ENCODE results near the gene LRRC27. TPM values are rescaled to one million over a fixed set of nuclear protein-coding genes. Genes with fewer than 3 reads are reported as not detected.
"Not testable (repeated sequence)": the region's sequence is repeated elsewhere in the genome, so short reads cannot be mapped to it uniquely, and the experiment has no call there.

LRRC27 gene
- total RNA-seq, 2 experiments from 2014 or later: 3.3 to 3.9 TPM

- Mint-ChIP-seq H3K9me3 (no peaks in the 10 kb centered on the region), H3K27ac (no peak overlapping the region), H3K27me3 (no peaks in the 10 kb centered on the region), H3K4me1 (peaks cover 8% of the 10 kb centered on the region), H3K36me3 (ENCODE audit: low read depth) (no peaks in the 10 kb centered on the region), H3K4me3 (no peak overlapping the region)
- ChIA-PET CTCF (interaction anchor here (0.7 kb wide), 1 partner anchor 9 kb away, joined by 3 read pairs; no protein-coding TSS in a partner anchor), POLR2A (no interaction called here)
- no peak for DNase-seq
These were observed 9.8 kb downstream of the LRRC27 start for GRCh38 chr10:132341781-132342180.

GRCh38 chr10:132342553-132342952 lies 10.6 kb downstream of the LRRC27 start:
- Mint-ChIP-seq H3K27ac (no peak overlapping the region), H3K4me3 (no peak overlapping the region), H3K9me3 (no peaks in the 10 kb centered on the region), H3K27me3 (no peaks in the 10 kb centered on the region), H3K36me3 (ENCODE audit: low read depth) (no peaks in the 10 kb centered on the region), H3K4me1 (peaks cover 2% of the 10 kb centered on the region)
- ChIA-PET CTCF (no interaction called here), POLR2A (no interaction called here)
- DNase-seq: no peak

DNA sequence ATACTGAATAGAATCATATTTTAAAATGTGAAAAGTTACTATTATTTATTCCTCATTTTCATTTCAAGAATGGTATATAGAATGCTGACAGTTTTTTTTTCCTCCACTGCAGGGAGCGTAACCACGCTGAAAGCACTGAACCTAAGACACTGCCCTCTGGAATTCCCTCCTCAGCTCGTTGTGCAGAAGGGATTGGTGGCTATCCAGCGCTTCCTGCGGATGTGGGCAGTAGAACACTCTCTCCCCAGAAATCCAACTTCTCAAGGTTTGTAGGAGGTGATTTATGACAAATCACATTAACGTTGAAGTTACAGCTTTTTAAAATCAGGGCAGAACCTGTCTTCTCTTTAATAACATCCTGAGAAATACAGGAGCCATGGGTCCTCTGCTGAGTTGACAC lies 12.4 kb downstream of the LRRC27 start:
- no peaks in the 10 kb centered on the region for H3K36me3 Mint-ChIP-seq (ENCODE audit: low read depth)
- ChIA-PET POLR2A (no interaction called here), CTCF (no interaction called here)
- H3K27me3 Mint-ChIP-seq: no peaks in the 10 kb centered on the region
- no peak overlapping the region for H3K27ac Mint-ChIP-seq
- H3K9me3 Mint-ChIP-seq: no peaks in the 10 kb centered on the region
- no peaks in the 10 kb centered on the region for H3K4me1 Mint-ChIP-seq
- no peak overlapping the region for H3K4me3 Mint-ChIP-seq
- no peak for DNase-seq

DNA sequence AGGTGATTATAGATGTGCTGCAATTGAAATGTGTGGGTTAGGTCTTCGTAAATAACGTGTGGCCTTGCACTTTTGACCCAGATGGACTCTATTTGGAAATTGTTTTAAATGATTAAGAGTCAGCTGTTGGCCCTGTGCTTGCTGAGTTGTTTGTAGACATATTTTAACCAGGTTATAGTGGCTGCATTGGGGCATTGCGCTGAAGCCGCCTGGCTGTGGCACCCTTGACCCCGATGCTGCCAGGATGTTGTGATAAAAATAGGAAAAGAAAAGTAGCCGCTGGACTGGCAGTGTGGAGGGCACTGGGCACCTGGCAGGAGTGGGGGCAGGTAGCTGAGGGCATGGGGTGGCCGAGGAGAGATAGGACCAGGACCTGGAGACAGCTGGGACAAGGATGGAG lies 13.4 kb downstream of the LRRC27 start:
- ChIA-PET POLR2A (no interaction called here), CTCF (no interaction called here)
- H3K36me3 Mint-ChIP-seq (ENCODE audit: low read depth): no peaks in the 10 kb centered on the region
- H3K27me3 Mint-ChIP-seq: no peaks in the 10 kb centered on the region
- no peaks in the 10 kb centered on the region for H3K4me1 Mint-ChIP-seq
- no peaks in the 10 kb centered on the region for H3K9me3 Mint-ChIP-seq
- DNase-seq: no peak
- no peak overlapping the region for H3K4me3 Mint-ChIP-seq
- no peak overlapping the region for H3K27ac Mint-ChIP-seq

- no peak overlapping the region for H3K27ac Mint-ChIP-seq
- ChIA-PET POLR2A (no interaction called here), CTCF (no interaction called here)
- DNase-seq: no peak
- H3K4me3 Mint-ChIP-seq: no peak overlapping the region
- no peaks in the 10 kb centered on the region for H3K4me1 Mint-ChIP-seq
- no peaks in the 10 kb centered on the region for H3K9me3 Mint-ChIP-seq
- no peaks in the 10 kb centered on the region for H3K27me3 Mint-ChIP-seq
- H3K36me3 Mint-ChIP-seq (ENCODE audit: low read depth): no peaks in the 10 kb centered on the region
These were observed 14.8 kb downstream of the LRRC27 start for GRCh38 chr10:132346806-132347205.

DNA sequence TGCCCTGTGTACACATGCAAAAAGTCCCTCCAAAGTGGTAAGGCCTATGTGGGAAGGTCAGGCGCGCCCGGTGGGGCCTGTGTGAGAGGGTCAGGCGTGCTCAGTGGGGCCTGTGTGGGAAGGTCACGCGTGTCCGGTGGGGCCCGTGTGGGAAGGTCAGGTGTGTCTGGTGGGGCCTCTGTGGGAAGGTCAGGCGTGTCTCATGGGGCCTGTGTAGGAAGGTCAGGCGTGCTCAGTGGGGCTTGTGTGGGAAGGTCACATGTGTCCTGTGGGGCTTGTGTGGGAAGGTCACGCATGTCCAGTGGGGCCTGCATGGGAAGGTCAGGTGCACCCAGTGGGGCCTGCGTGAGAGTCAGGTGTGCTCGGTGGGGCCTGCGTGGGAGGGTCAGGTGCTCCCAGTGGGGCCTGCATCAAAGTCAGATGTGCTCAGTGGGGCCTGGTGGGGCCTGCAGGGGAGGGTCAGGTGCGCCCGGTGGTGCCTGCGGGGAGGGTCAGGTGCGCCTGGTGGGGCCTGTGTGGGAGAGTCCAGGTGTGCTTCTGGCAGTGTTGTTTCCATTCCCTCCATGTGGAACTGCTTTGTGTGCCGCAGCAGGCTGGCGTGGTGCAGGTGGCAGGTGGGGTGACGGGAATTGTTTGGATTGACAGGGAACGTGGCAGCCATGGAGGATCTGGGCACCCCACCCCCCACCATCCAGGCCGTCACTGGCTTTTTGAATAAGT lies 15.4 kb downstream of the LRRC27 start:
- no peak for DNase-seq
- ChIA-PET CTCF (interaction anchor here (1.0 kb wide), 2 partner anchors 14 to 49 kb away, joined by 3 to 4 read pairs; no protein-coding TSS in a partner anchor), POLR2A (no interaction called here)

GRCh38 chr10:132347931-132348267 lies 15.9 kb downstream of the LRRC27 start:
- Mint-ChIP-seq H3K9me3 (no peaks in the 10 kb centered on the region), H3K36me3 (ENCODE audit: low read depth) (no peaks in the 10 kb centered on the region), H3K27me3 (no peaks in the 10 kb centered on the region), H3K27ac (no peak overlapping the region), H3K4me1 (no peaks in the 10 kb centered on the region), H3K4me3 (no peak overlapping the region)
- POLR2A ChIA-PET: no interaction called here
- CTCF ChIA-PET: interaction anchor here (1.0 to 1.9 kb wide), 3 partner anchors 8 to 50 kb away, joined by 3 to 5 read pairs (median 4); no protein-coding TSS in a partner anchor
- DNase-seq: no peak

More for the DNA sequence above, 15.4 kb downstream of the LRRC27 start:
- Mint-ChIP-seq H3K9me3 (no peaks in the 10 kb centered on the region), H3K27ac (no peak overlapping the region), H3K27me3 (no peaks in the 10 kb centered on the region), H3K4me1 (no peaks in the 10 kb centered on the region), H3K4me3 (no peak overlapping the region), H3K36me3 (ENCODE audit: low read depth) (no peaks in the 10 kb centered on the region)

- Mint-ChIP-seq H3K27me3 (no peaks in the 10 kb centered on the region), H3K4me3 (no peak overlapping the region), H3K36me3 (ENCODE audit: low read depth) (no peaks in the 10 kb centered on the region), H3K27ac (no peak overlapping the region), H3K9me3 (no peaks in the 10 kb centered on the region), H3K4me1 (no peaks in the 10 kb centered on the region)
- DNase-seq: no peak
- POLR2A ChIA-PET: no interaction called here
- CTCF ChIA-PET: interaction anchor here (1.9 kb wide), 1 partner anchor 10 kb away, joined by 5 read pairs; no protein-coding TSS in a partner anchor
These were observed 17.8 kb downstream of the LRRC27 start for GRCh38 chr10:132349766-132350165.

DNA sequence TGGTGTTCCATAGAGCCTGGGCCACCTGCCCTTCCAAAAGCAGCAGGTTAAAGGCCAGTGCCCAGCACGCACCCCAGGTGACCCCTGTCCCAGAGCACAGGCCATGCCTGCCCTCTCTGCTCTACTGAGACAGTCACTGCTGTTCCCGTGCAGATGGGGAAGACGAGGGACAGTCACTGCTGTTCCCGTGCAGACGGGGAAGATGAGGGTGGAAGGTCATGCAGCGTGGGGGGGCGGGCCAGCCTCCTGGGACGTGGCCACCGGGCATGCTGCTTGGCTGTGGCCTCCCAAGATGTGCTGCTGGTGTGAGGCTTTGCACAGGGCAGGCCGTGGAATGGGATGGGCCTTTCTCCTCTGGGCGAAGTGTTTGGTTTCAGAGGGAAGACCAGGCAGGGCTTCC lies 18.4 kb downstream of the LRRC27 start:
- Mint-ChIP-seq H3K9me3 (no peaks in the 10 kb centered on the region), H3K36me3 (ENCODE audit: low read depth) (no peaks in the 10 kb centered on the region)

DNA sequence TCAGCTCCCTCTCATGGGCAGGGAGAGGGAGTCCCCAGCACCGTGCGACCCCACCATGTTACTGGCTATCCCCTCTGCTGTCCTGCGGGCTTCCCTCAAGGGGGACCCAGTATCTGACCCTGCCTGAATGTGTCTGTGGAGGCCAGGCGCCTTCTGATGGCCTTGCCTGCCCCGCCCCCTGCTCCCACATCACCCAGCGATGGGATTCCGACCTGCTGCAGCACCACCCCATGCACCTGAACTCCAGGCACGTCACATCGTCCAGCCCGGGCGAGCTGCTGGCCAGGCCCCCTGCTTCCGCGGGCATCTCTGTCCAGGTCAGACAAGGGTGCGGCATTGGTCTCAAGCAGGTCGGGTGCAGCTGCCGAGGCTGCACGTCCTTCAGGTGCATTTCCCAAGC lies 19.0 kb downstream of the LRRC27 start:
- H3K9me3 Mint-ChIP-seq: no peaks in the 10 kb centered on the region
- ChIA-PET CTCF (interaction anchor here (0.7 to 1.0 kb wide), 2 partner anchors 9 to 13 kb away, joined by 3 read pairs; no protein-coding TSS in a partner anchor), POLR2A (no interaction called here)
- no peaks in the 10 kb centered on the region for H3K27me3 Mint-ChIP-seq
- H3K4me3 Mint-ChIP-seq: no peak overlapping the region
- H3K27ac Mint-ChIP-seq: no peak overlapping the region
- no peak for DNase-seq
- H3K36me3 Mint-ChIP-seq (ENCODE audit: low read depth): no peaks in the 10 kb centered on the region
- H3K4me1 Mint-ChIP-seq: no peaks in the 10 kb centered on the region

More for the DNA sequence above, 18.4 kb downstream of the LRRC27 start:
- POLR2A ChIA-PET: no interaction called here
- CTCF ChIA-PET: no interaction called here
- Mint-ChIP-seq H3K27ac (no peak overlapping the region), H3K4me1 (no peaks in the 10 kb centered on the region), H3K4me3 (no peak overlapping the region), H3K27me3 (no peaks in the 10 kb centered on the region)
- DNase-seq: no peak

DNA sequence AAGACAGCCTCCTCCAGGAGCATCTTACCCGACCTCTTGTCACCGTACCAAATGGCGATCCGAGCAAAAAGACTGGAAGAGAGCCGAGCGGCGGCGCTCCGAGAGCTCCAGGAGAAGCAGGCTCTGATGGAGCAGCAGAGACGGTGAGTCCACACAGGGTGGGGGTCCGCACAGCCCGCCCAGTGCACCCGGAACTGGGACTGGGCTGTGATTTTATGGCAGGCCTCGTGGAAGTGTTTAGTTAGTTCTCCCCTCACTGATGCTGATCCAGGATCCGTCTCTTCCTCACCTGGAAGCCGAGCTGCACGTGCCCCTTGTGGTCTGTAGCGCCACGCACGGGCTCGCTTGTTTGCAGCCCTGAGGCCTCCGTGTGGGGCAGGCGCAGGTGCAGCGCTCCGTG lies 19.6 kb downstream of the LRRC27 start:
- H3K27ac Mint-ChIP-seq: no peak overlapping the region
- H3K4me3 Mint-ChIP-seq: no peak overlapping the region
- ChIA-PET POLR2A (no interaction called here), CTCF (interaction anchor here (0.7 to 1.0 kb wide), 2 partner anchors 10 to 14 kb away, joined by 3 read pairs; no protein-coding TSS in a partner anchor)
- H3K9me3 Mint-ChIP-seq: no peaks in the 10 kb centered on the region
- H3K36me3 Mint-ChIP-seq (ENCODE audit: low read depth): no peaks in the 10 kb centered on the region
- H3K27me3 Mint-ChIP-seq: no peaks in the 10 kb centered on the region
- no peaks in the 10 kb centered on the region for H3K4me1 Mint-ChIP-seq
- DNase-seq: no peak

- H3K27me3 Mint-ChIP-seq; H3K9me3 Mint-ChIP-seq; POLR2A ChIA-PET; H3K36me3 Mint-ChIP-seq (ENCODE audit: low read depth); H3K4me1 Mint-ChIP-seq; H3K27ac Mint-ChIP-seq; H3K4me3 Mint-ChIP-seq: not testable (repeated sequence)
- peak; percentile 77 for DNase-seq
- CTCF ChIA-PET: interaction anchor here (0.8 to 1.3 kb wide), 6 partner anchors 10 to 129 kb away, joined by 3 to 4 read pairs (median 3); partner anchors contain the start of gene STK32C
These were observed 20.7 kb downstream of the LRRC27 start for GRCh38 chr10:132352462-132353308.

- CTCF ChIA-PET: interaction anchor here (0.8 to 1.3 kb wide), 6 partner anchors 9 to 130 kb away, joined by 3 to 4 read pairs (median 3); partner anchors contain the start of gene STK32C
- DNase-seq: no peak
- Mint-ChIP-seq H3K4me1 (no peaks in the 10 kb centered on the region), H3K36me3 (ENCODE audit: low read depth) (no peaks in the 10 kb centered on the region), H3K27ac (no peak overlapping the region), H3K4me3 (no peak overlapping the region), H3K27me3 (no peaks in the 10 kb centered on the region), H3K9me3 (no peaks in the 10 kb centered on the region)
- POLR2A ChIA-PET: no interaction called here
These were observed 21.7 kb downstream of the LRRC27 start for GRCh38 chr10:132353456-132354355.
